NT2/D1 (cell line): ENCODE results near the gene NECTIN4.

ENCODE experiments used
- SUZ12 ChIP-seq: IDR thresholded peaks from 2 replicates; pipeline ENCODE4 v1.6.1; 2011; ENCODE audit not compliant: insufficient read length, insufficient read depth; ENCODE audit errors: extremely low read depth
- YY1 ChIP-seq: IDR thresholded peaks from 2 replicates; pipeline ENCODE4 v1.6.1; 2011; ENCODE audit not compliant: insufficient read length, insufficient read depth
- ZNF274 ChIP-seq: IDR thresholded peaks from 2 replicates; pipeline ENCODE4 v1.6.1; 2011; ENCODE audit warnings: mild to moderate bottlenecking, low read depth, low read length

- TF ChIP-seq ZNF274 (no peak), SUZ12 (no peak), YY1 (no peak)
Measured at GRCh38 chr1:161133220-161133740, 43.9 kb upstream of the NECTIN4 start.
